IMR-90 (cell line): ENCODE data around the gene SNRNP70. TPM values are rescaled to one million over a fixed set of nuclear protein-coding genes. Genes with fewer than 3 reads are reported as not detected.

Experiments
- ATAC-seq: fragments of 200-7000 bp; cut with Tn5 transposase; 2 replicates; pipeline ENCODE4 v1.9.1; 2020; ENCODE audit warnings: low read depth, mild to moderate bottlenecking, moderate library complexity
- BruUV-seq: library from RNA; stranded (reverse); fragments of 400-500 nt; replicated peaks from 2 replicates; lab custom pipeline; 2021; lab: Mats Ljungman, UMichigan
- CTCF ChIA-PET: fragments of 300-600 bp; formaldehyde crosslinking; extraction: SDS; loops from one replicate; lab custom pipeline; 2021; ENCODE audit warnings: antibody characterized with exemption; lab: Yijun Ruan, JAX
- POLR2A ChIA-PET: fragments of 300-600 bp; sonication (Branson Sonifier 250); formaldehyde crosslinking; loops from one replicate; lab custom pipeline; 2022; ENCODE audit warnings: antibody characterized with exemption; ENCODE audit not compliant: unreplicated experiment; lab: Charles Lee
- DNase-seq: peaks from one replicate; pipeline ENCODE4 v3.0.0; 2013
- H2AFZ ChIP-seq: replicated peaks from 2 replicates; pipeline ENCODE3; 2013; ENCODE audit warnings: low read length, mild to moderate bottlenecking; ENCODE audit not compliant: poor library complexity
- H2AK5ac ChIP-seq: 2 replicates; pipeline ENCODE4 v1.6.1; 2013; ENCODE audit warnings: low read depth, low read length, inconsistent platforms
- H2AK9ac ChIP-seq: replicated peaks from 2 replicates; pipeline ENCODE3; 2013; ENCODE audit warnings: mild to moderate bottlenecking, low read depth, low read length, moderate library complexity; ENCODE audit not compliant: poor library complexity
- H2BK120ac ChIP-seq: 2 replicates; pipeline ENCODE4 v1.6.1; 2013; ENCODE audit warnings: low read depth, low read length, inconsistent platforms
- H2BK15ac ChIP-seq: 3 replicates; pipeline ENCODE4 v1.6.1; 2013; ENCODE audit warnings: low read depth, low read length, inconsistent platforms
- H2BK20ac ChIP-seq: 2 replicates; pipeline ENCODE4 v1.6.1; 2013; ENCODE audit warnings: low read depth, mild to moderate bottlenecking, inconsistent platforms, low read length, moderate library complexity
- H2BK5ac ChIP-seq: 2 replicates; pipeline ENCODE4 v1.6.1; 2013; ENCODE audit warnings: mild to moderate bottlenecking, low read depth, low read length, inconsistent platforms; ENCODE audit not compliant: poor library complexity, severe bottlenecking
- H3K14ac ChIP-seq: replicated peaks from 2 replicates; pipeline ENCODE4 v1.6.1; 2013; ENCODE audit warnings: low read depth, low read length, inconsistent platforms
- H3K18ac ChIP-seq: 2 replicates; pipeline ENCODE4 v1.6.1; 2013; ENCODE audit warnings: low read depth, low read length, control low read depth
- H3K23ac ChIP-seq: 2 replicates; pipeline ENCODE4 v1.6.1; 2013; ENCODE audit warnings: low read depth, low read length, inconsistent platforms
- H3K27ac ChIP-seq: 2 replicates; pipeline ENCODE4 v1.5.1; 2013; ENCODE audit warnings: mild to moderate bottlenecking, control low read depth, low read length; ENCODE audit not compliant: insufficient read depth
- H3K27me3 ChIP-seq: 2 replicates; pipeline ENCODE4 v1.6.1; 2013; ENCODE audit warnings: low read length; ENCODE audit not compliant: control insufficient read depth, insufficient read depth
- H3K36me3 ChIP-seq: 2 replicates; pipeline ENCODE4 v1.6.1; 2013; ENCODE audit warnings: low read length, mixed read lengths; ENCODE audit not compliant: control insufficient read depth, insufficient read depth
- H3K4ac ChIP-seq: 2 replicates; pipeline ENCODE4 v1.6.1; 2013; ENCODE audit warnings: low read depth, low read length, inconsistent platforms
- H3K4me1 ChIP-seq: 2 replicates; pipeline ENCODE4 v1.6.1; 2013; ENCODE audit warnings: low read length, mixed read lengths; ENCODE audit not compliant: control insufficient read depth, insufficient read depth
- H3K4me2 ChIP-seq: 2 replicates; pipeline ENCODE4 v1.6.1; 2013; ENCODE audit warnings: low read depth, mild to moderate bottlenecking, control low read depth, low read length, moderate library complexity
- H3K4me3 ChIP-seq: 2 replicates; pipeline ENCODE4 v1.5.1; 2013; ENCODE audit warnings: low read depth, mild to moderate bottlenecking, control low read depth, low read length, moderate library complexity; ENCODE audit not compliant: insufficient read depth
- H3K56ac ChIP-seq: 2 replicates; pipeline ENCODE4 v1.6.1; 2013; ENCODE audit warnings: low read length, inconsistent platforms; ENCODE audit not compliant: insufficient read depth; ENCODE audit errors: extremely low read depth
- H3K79me1 ChIP-seq, 2 experiments: 2 replicates each; pipeline ENCODE4 v1.6.1; 2013; ENCODE audit warnings: low read length in 2 of 2, inconsistent platforms in 1 of 2, low read depth in 1 of 2
- H3K9ac ChIP-seq: 2 replicates; pipeline ENCODE4 v1.6.1; 2013; ENCODE audit warnings: low read depth, low read length, control low read depth
- H3K9me1 ChIP-seq: 2 replicates; pipeline ENCODE4 v1.6.1; 2013; ENCODE audit warnings: low read length, inconsistent platforms; ENCODE audit not compliant: insufficient read depth
- H3K9me3 ChIP-seq: 2 replicates; pipeline ENCODE4 v1.6.1; 2013; ENCODE audit warnings: low read length; ENCODE audit not compliant: control insufficient read depth, insufficient read depth
- H4K20me1 ChIP-seq: 2 replicates; pipeline ENCODE4 v1.6.1; 2013; ENCODE audit warnings: low read length, inconsistent platforms; ENCODE audit not compliant: insufficient read depth
- H4K5ac ChIP-seq: 2 replicates; pipeline ENCODE4 v1.6.1; 2013; ENCODE audit warnings: mild to moderate bottlenecking, low read depth, low read length, control low read depth
- H4K8ac ChIP-seq, 2 experiments: 2 replicates each; pipeline ENCODE4 v1.6.1; 2013; ENCODE audit warnings: low read depth in 2 of 2, low read length in 2 of 2, control low read depth in 1 of 2, inconsistent platforms in 1 of 2
- H4K91ac ChIP-seq: 2 replicates; pipeline ENCODE4 v1.6.1; 2013; ENCODE audit warnings: low read depth, low read length, inconsistent platforms; ENCODE audit not compliant: insufficient read depth
- MXI1 ChIP-seq: IDR thresholded peaks from 2 replicates; pipeline ENCODE4 v1.6.1; 2012; ENCODE audit warnings: low read depth, mild to moderate bottlenecking, low read length, moderate library complexity, borderline replicate concordance
- SMC3 ChIP-seq: fragments of 150-350 bp; IDR thresholded peaks from 2 replicates; pipeline ENCODE4 v1.6.1; 2016; ENCODE audit warnings: low read depth, mild to moderate bottlenecking, antibody characterized with exemption, low read length, moderate library complexity
- WGBS, 2 experiments: methylation state at CpG; one replicate each; pipeline versions ENCODE4 v1.1.5 to v1.1.7; 2013; ENCODE audit warnings: missing lambda C conversion rate in 2 of 2; ENCODE audit not compliant: insufficient read length in 1 of 2; ENCODE audit errors: extremely low coverage in 2 of 2; 5-methylcytosine and 5-hydroxymethylcytosine counted together
- dilution Hi-C: fragments of 300-500 bp; cut with HindIII; formaldehyde crosslinking; loops from one replicate; pipeline ENCODE4 v1.14.3; 2018; ENCODE audit warnings: low sequenced_read_pairs; ENCODE audit not compliant: unreplicated experiment
- in situ Hi-C: fragments of 300-500 bp; cut with MboI; formaldehyde crosslinking; loops from 3 replicates; pipeline ENCODE4 v1.14.3; 2019; ENCODE audit warnings: low sequenced_read_pairs, inconsistent platforms, mixed read lengths
- intact Hi-C: fragments of 100-400 bp; cut with micrococcal nuclease; formaldehyde crosslinking; loops from 2 replicates; pipeline ENCODE4 v1.10.0; 2022
- polyA plus RNA-seq, 3 experiments: library from polyadenylated mRNA; depleted of rRNA; stranded (reverse); fragments of >200 nt; gene quantifications; 2 replicates each; pipeline ENCODE4 v1.2.3, GENCODE V29; 2012; ENCODE audit warnings: low replicate concordance in 1 of 3
- total RNA-seq: library from RNA; depleted of rRNA; stranded (reverse); fragments of >200 nt; gene quantifications from 2 replicates; pipeline ENCODE4 v1.2.3, GENCODE V29; 2012

The SNRNP70 gene
- total and polyA plus RNA-seq, 2 of the 4 experiments (the other 2 are of a cell fraction) = 72.8 to 200 TPM

DNA sequence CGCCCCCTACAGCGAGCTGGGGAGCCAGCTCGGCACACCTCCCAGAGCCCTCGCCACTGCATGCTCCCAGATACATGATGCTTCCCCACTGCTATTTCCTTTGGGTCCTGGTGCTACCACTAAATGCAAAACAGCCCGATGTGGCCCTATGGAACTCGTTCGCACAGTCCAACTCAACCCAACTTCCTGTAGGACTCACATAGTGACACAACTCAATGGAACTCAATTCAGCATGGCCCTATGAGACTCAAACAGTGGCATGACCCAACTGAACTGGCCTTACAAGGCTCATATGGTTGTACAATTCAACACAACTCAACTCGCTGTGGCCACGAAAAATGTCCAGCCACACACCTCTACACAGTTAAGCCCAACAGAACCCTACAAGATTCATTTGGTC is 16.2 kb upstream of the SNRNP70 start:
- Histone ChIP-seq H3K4me2 (no peak overlapping the region), H4K8ac (no peak overlapping the region), H4K5ac (no peak overlapping the region), H3K56ac (no peak overlapping the region), H3K18ac (no peak overlapping the region), H2BK20ac (no peak overlapping the region), H2BK120ac (no peak overlapping the region), H2AK5ac (no peak overlapping the region), H2BK5ac (no peak overlapping the region), H2AFZ (no peak overlapping the region), H4K20me1 (no peaks in the 10 kb centered on the region), H3K27me3 (peaks cover 68% of the 10 kb centered on the region), H3K4me1 (peaks cover 2% of the 10 kb centered on the region; the same call in 1 of the 2 replicates), H3K23ac (no peak overlapping the region), H4K91ac (no peak overlapping the region), H3K4me3 (no peak overlapping the region), H2AK9ac (no peak overlapping the region), H3K4ac (no peak overlapping the region), H3K27ac (no peak overlapping the region), H3K9me3 (peaks cover 18% of the 10 kb centered on the region), H3K79me1 (no peaks in the 10 kb centered on the region), H3K9ac (no peak overlapping the region), H3K14ac (no peak overlapping the region), H2BK15ac (no peak overlapping the region), H3K36me3 (no peaks in the 10 kb centered on the region), H3K9me1 (no peaks in the 10 kb centered on the region)
- dilution Hi-C loops (no loop called here), in situ Hi-C loops (no loop called here), intact Hi-C loops (no loop called here)
- POLR2A ChIA-PET = no interaction called here
- DNase-seq = no peak
- no peak for TF ChIP-seq MXI1
- no peak for TF ChIP-seq SMC3
- CTCF ChIA-PET = no interaction called here
- no TSS peak for BruUV-seq
- ATAC-seq = no peak
- WGBS, 2 experiments = 83% methylated on average over 4 of the region's 9 CpGs; no CpG with 5 or more reads in 1 of the 2 experiments
